Psoas muscle (tissue), 8 donors: ENCODE data around the gene KIAA1217. TPM values are rescaled to one million over a fixed set of nuclear protein-coding genes. Genes with fewer than 3 reads are reported as not detected.

Source experiments
- ATAC-seq, 4 donors: fragments of 200-7000 bp; cut with Tn5 transposase; one replicate each; pipeline ENCODE4 v1.9.1; 2020; ENCODE audit warnings: moderate library complexity in 3 of 4, mild to moderate bottlenecking in 2 of 4
- DNase-seq, 2 donors: peaks; one replicate each; pipeline ENCODE4 v3.0.0-alpha.2; 2020
- H3K27ac ChIP-seq: fragments of 200-600 bp; one replicate; pipeline ENCODE4 v1.8.0; 2022
- H3K27me3 ChIP-seq, 3 donors: fragments of 200-600 bp in 1 of 3; one replicate each; pipeline versions ENCODE4 v1.6.1 to v1.8.0; 2013 to 2022; ENCODE audit warnings: low read length in 2 of 3, mild to moderate bottlenecking in 2 of 3, moderate library complexity in 1 of 3; ENCODE audit not compliant: insufficient read depth in 3 of 3
- H3K36me3 ChIP-seq, 2 donors: fragments of 200-600 bp in 1 of 2; one replicate each; pipeline versions ENCODE4 v1.6.1 to v1.8.0; 2013 to 2022; ENCODE audit warnings: low read depth in 1 of 2, mild to moderate bottlenecking in 1 of 2, moderate library complexity in 1 of 2; ENCODE audit not compliant: insufficient read depth in 1 of 2
- H3K4me1 ChIP-seq: fragments of 200-600 bp; one replicate; pipeline ENCODE4 v1.8.0; 2022
- H3K4me3 ChIP-seq: fragments of 200-600 bp; one replicate; pipeline ENCODE4 v1.8.0; 2022; ENCODE audit warnings: mild to moderate bottlenecking
- H3K9me3 ChIP-seq: fragments of 200-600 bp; one replicate; pipeline ENCODE4 v1.8.0; 2022
- CTCF ChIP-seq: fragments of 200-600 bp; IDR thresholded peaks from one replicate; pipeline ENCODE4 v1.8.0; 2022; ENCODE audit warnings: antibody characterized with exemption
- WGBS, 3 donors: extraction: QIAGEN DNeasy Blood & Tissue Kit; methylation state at CpG; one replicate each; pipeline versions ENCODE4 v1.1.6 to v1.1.7; 2013; 5-methylcytosine and 5-hydroxymethylcytosine counted together
- intact Hi-C, 2 donors: fragments of 100-400 bp; cut with DNase I; formaldehyde crosslinking; loops; one replicate each; pipeline versions ENCODE4 v1.11.0 to v1.14.2; 2022
- polyA plus RNA-seq, 3 donors: library from polyadenylated mRNA; stranded (reverse); fragments of 200-250 nt; gene quantifications; one replicate each; pipeline ENCODE4 v1.2.3, GENCODE V29; 2013
- total RNA-seq, 4 donors: library from RNA; stranded (reverse); fragmentation: NEBNext Ultra II Directional in 2 of 4; extraction: Animal tissue kit (Norgen Biotek cat#: 25700) in 2 of 4; gene quantifications; one replicate each; pipeline versions ENCODE4 v1.2.1 to v1.2.4, GENCODE V29; 2021 to 2023
- donor health status: healthy with polysubstance abuse.
- donor health status: DM: no; HTN: no; CAD: no; lungs with moderate emphysema.
- donor health status: Bipolar disorder and iron deficiency.
- donor health status: healthy.
- donor health status: DM: yes; HTN: yes; CAD: no.
- donor health status: DM: no; HTN: no; CAD: no.
- donor health status: DM: no; HTN: no; CAD: no.
- donor health status: DM: yes; HTN: yes; CAD: no.

Gene KIAA1217
- total and polyA plus RNA-seq, 7 donors: 8.9 to 169 (median 65.9) TPM

- WGBS, 3 donors: 27 to 47% (median 34%) methylated on average over 3 of the region's 3 CpGs
- intact Hi-C loops: loop anchor here in 1 of 2 donors (5.0 kb wide), 1 partner anchor 151 kb away; no protein-coding TSS in a partner anchor
These were observed 162.5 kb downstream of the KIAA1217 start for GRCh38 chr10:24371396-24371795.

GRCh38 chr10:24374134-24374915 is 165.4 kb downstream of the KIAA1217 start:
- no peaks in the 10 kb centered on the region for H3K27me3 ChIP-seq
- no peaks in the 10 kb centered on the region for H3K9me3 ChIP-seq
- no peak for TF ChIP-seq CTCF
- H3K36me3 ChIP-seq: no peaks in the 10 kb centered on the region
- H3K4me1 ChIP-seq: peaks cover 42% of the 10 kb centered on the region
- DNase-seq (no peak), ATAC-seq (no peak)
- no peak overlapping the region for H3K4me3 ChIP-seq
- intact Hi-C loops: loop anchor here in 1 of 2 donors (5.0 kb wide), 1 partner anchor 148 kb away; no protein-coding TSS in a partner anchor
- 50 to 58% (median 53%) methylated on average over 7 of the region's 7 CpGs for WGBS, 3 donors
- no peak overlapping the region for H3K27ac ChIP-seq

More at GRCh38 chr10:24371396-24371795, 162.5 kb downstream of the KIAA1217 start:
- Histone ChIP-seq H3K4me1 (peaks cover 36% of the 10 kb centered on the region), H3K36me3 (peaks cover 0 to 6% of the 10 kb centered on the region in 2 donors), H3K4me3 (no peak overlapping the region), H3K27ac (peak overlapping the region; percentile 81), H3K9me3 (no peaks in the 10 kb centered on the region), H3K27me3 (no peaks in the 10 kb centered on the region)
- no peak for TF ChIP-seq CTCF
- ATAC-seq (no peak), DNase-seq (no peak)

GRCh38 chr10:24375510-24375909 is 166.6 kb downstream of the KIAA1217 start:
- DNase-seq (no peak), ATAC-seq (no peak)
- Histone ChIP-seq H3K4me1 (peaks cover 39% of the 10 kb centered on the region), H3K4me3 (no peak overlapping the region), H3K27me3 (no peaks in the 10 kb centered on the region), H3K9me3 (no peaks in the 10 kb centered on the region), H3K36me3 (no peaks in the 10 kb centered on the region), H3K27ac (peak overlapping the region; percentile 30)
- 89 to 95% (median 93%) methylated on average over 4 of the region's 4 CpGs for WGBS, 3 donors
- intact Hi-C loops: no loop called here
- no peak for TF ChIP-seq CTCF

- WGBS, 3 donors: 68 to 83% (median 68%) methylated on average over 4 of the region's 4 CpGs
- Histone ChIP-seq H3K27ac (peak overlapping the region; percentile 42), H3K36me3 (no peaks in the 10 kb centered on the region), H3K9me3 (no peaks in the 10 kb centered on the region), H3K4me1 (peaks cover 36% of the 10 kb centered on the region), H3K27me3 (no peaks in the 10 kb centered on the region), H3K4me3 (no peak overlapping the region)
- intact Hi-C loops: no loop called here
- no peak for DNase-seq
- TF ChIP-seq CTCF: no peak
- peak in 3 of 4 donors; percentile 25 to 46 (median 40) for ATAC-seq
These were observed 167.8 kb downstream of the KIAA1217 start for GRCh38 chr10:24376731-24377130.
